Gastrocnemius medialis (tissue), 4 donors: Measurements from ENCODE around the gene SLC49A4. TPM values are rescaled to one million over a fixed set of nuclear protein-coding genes. Genes with fewer than 3 reads are reported as not detected.
A peak's percentile ranks its signal among the peaks of the same experiment; 100 is the strongest.

Source experiments
- ATAC-seq, 2 donors: fragments of 150-250 bp; one replicate each; pipeline ENCODE4 v1.9.1; 2016
- DNase-seq, 2 donors: peaks; one replicate each; pipeline ENCODE4 v3.0.0-alpha.2; 2019
- H3K27ac ChIP-seq, 4 donors: fragments of 200-600 bp; sonication (generic); 1 replicate in 1 of 4; 2 replicates in 3 of 4; pipeline ENCODE4 v1.5.1; 2016 to 2018; ENCODE audit warnings: mild to moderate bottlenecking in 2 of 4, moderate library complexity in 1 of 4
- H3K27me3 ChIP-seq, 3 donors: fragments of 200-600 bp; sonication (generic) in 2 of 3; 1 replicate in 1 of 3; 2 replicates in 2 of 3; pipeline versions ENCODE4 v1.5.1 to v1.6.0; 2016 to 2019; ENCODE audit warnings: mild to moderate bottlenecking in 1 of 3, moderate library complexity in 1 of 3
- H3K36me3 ChIP-seq, 2 donors: fragments of 200-600 bp; sonication (generic) in 1 of 2; one replicate each; pipeline ENCODE4 v1.5.1; 2017 to 2018
- H3K4me1 ChIP-seq, 2 donors: fragments of 200-600 bp; sonication (generic) in 1 of 2; one replicate each; pipeline ENCODE4 v1.5.1; 2016 to 2017; ENCODE audit warnings: mild to moderate bottlenecking in 2 of 2
- H3K4me3 ChIP-seq, 4 donors: fragments of 200-600 bp; sonication (generic) in 3 of 4; 1 replicate in 1 of 4; 2 replicates in 3 of 4; pipeline ENCODE4 v1.5.1; 2016 to 2019; ENCODE audit warnings: mild to moderate bottlenecking in 2 of 4
- H3K9me3 ChIP-seq, 3 donors: fragments of 200-600 bp; sonication (generic) in 2 of 3; 1 replicate in 1 of 3; 2 replicates in 2 of 3; pipeline ENCODE4 v1.5.1; 2016 to 2019
- CTCF ChIP-seq, 5 experiments: fragments of 450-650 bp in 3 of 5; fragments of 200-600 bp in 2 of 5; sonication (generic) in 2 of 5; IDR thresholded peaks in 4 of 5; conservative IDR thresholded peaks in 1 of 5; 1 replicate in 4 of 5; 2 replicates in 1 of 5; pipeline ENCODE4 v1.5.1; 2016 to 2019; ENCODE audit warnings: antibody characterized with exemption in 5 of 5, mild to moderate bottlenecking in 3 of 5, moderate library complexity in 3 of 5
- POLR2A ChIP-seq, 2 donors: fragments of 450-650 bp; IDR thresholded peaks; one replicate each; pipeline ENCODE4 v1.6.1; 2017; ENCODE audit warnings: antibody characterized with exemption in 2 of 2, mild to moderate bottlenecking in 2 of 2, moderate library complexity in 2 of 2
- in situ Hi-C, 4 donors: fragments of 200-750 bp; cut with MboI; loops; one replicate each; pipeline versions ENCODE4 v1.15.0 to v1.8.0; 2017; ENCODE audit warnings: low sequenced_read_pairs in 4 of 4
- intact Hi-C: fragments of 100-400 bp; cut with DNase I; formaldehyde crosslinking; loops from one replicate; pipeline ENCODE4 v1.15.1; 2023; ENCODE audit warnings: low total_unique reads
- total RNA-seq, 4 donors: library from RNA; depleted of rRNA; stranded (reverse); fragments of >200 nt; gene quantifications; one replicate each; pipeline versions ENCODE4 v1.1.0 to v1.2.3, GENCODE V29; 2016

SLC49A4 gene
- total RNA-seq, 4 donors from 2014 or later, result 29.0 to 81.7 (median 44.8) TPM

GRCh38 chr3:122893754-122894668 lies 99.1 kb downstream of the SLC49A4 start:
- TF ChIP-seq POLR2A (IDR thresholded peaks at IDR 0.05), result no peak
- no peak for TF ChIP-seq CTCF (IDR thresholded peaks at IDR 0.05 in 4 of 5, conservative IDR thresholded peaks at IDR 0.05 in 1 of 5)
- intact Hi-C loops (loop anchor here (5.0 to 10.0 kb wide), 3 partner anchors 69 to 512 kb away; partner anchors contain the start of genes FAM162A and MIX23), in situ Hi-C loops (no loop called here)
- H3K27me3 ChIP-seq, result no peaks in the 10 kb centered on the region
- H3K9me3 ChIP-seq, result no peaks in the 10 kb centered on the region
- peak overlapping the region; percentile 52 to 79 (median 64) for H3K27ac ChIP-seq
- H3K4me1 ChIP-seq, result peaks cover 42 to 43% of the 10 kb centered on the region in 2 donors
- DNase-seq, result peak; percentile 25 to 70
- peak; percentile 77 to 91 for ATAC-seq
- no peak overlapping the region for H3K4me3 ChIP-seq
- H3K36me3 ChIP-seq, result no peaks in the 10 kb centered on the region

GRCh38 chr3:122898298-122898697 lies 103.4 kb downstream of the SLC49A4 start:
- TF ChIP-seq POLR2A (IDR thresholded peaks at IDR 0.05), result no peak
- TF ChIP-seq CTCF (IDR thresholded peaks at IDR 0.05 in 4 of 5, conservative IDR thresholded peaks at IDR 0.05 in 1 of 5), result no peak
- intact Hi-C loops, result loop anchor here (5.0 to 10.0 kb wide), 2 partner anchors 41 to 73 kb away; no protein-coding TSS in a partner anchor
- Histone ChIP-seq H3K27me3 (no peaks in the 10 kb centered on the region), H3K27ac (no peak overlapping the region), H3K4me3 (no peak overlapping the region), H3K9me3 (no peaks in the 10 kb centered on the region), H3K36me3 (no peaks in the 10 kb centered on the region), H3K4me1 (peaks cover 11 to 12% of the 10 kb centered on the region in 2 donors)
- in situ Hi-C loops, result no loop called here
- ATAC-seq (no peak), DNase-seq (no peak)

- Histone ChIP-seq H3K9me3 (no peaks in the 10 kb centered on the region), H3K36me3 (no peaks in the 10 kb centered on the region)
Observed at GRCh38 chr3:122902326-122902725, 107.5 kb downstream of the SLC49A4 start.

GRCh38 chr3:122903171-122903570 lies 108.3 kb downstream of the SLC49A4 start:
- TF ChIP-seq POLR2A (IDR thresholded peaks at IDR 0.05), result no peak
- TF ChIP-seq CTCF (IDR thresholded peaks at IDR 0.05 in 4 of 5, conservative IDR thresholded peaks at IDR 0.05 in 1 of 5), result no peak
- no peak for DNase-seq
- in situ Hi-C loops (no loop called here), intact Hi-C loops (no loop called here)
- no peak for ATAC-seq
- H3K27me3 ChIP-seq, result no peaks in the 10 kb centered on the region
- no peak overlapping the region for H3K27ac ChIP-seq
- H3K4me3 ChIP-seq, result no peak overlapping the region
- H3K4me1 ChIP-seq, result no peaks in the 10 kb centered on the region
- no peaks in the 10 kb centered on the region for H3K36me3 ChIP-seq
- no peaks in the 10 kb centered on the region for H3K9me3 ChIP-seq

More at GRCh38 chr3:122902326-122902725, 107.5 kb downstream of the SLC49A4 start:
- Histone ChIP-seq H3K4me3 (no peak overlapping the region), H3K27ac (no peak overlapping the region), H3K4me1 (no peaks in the 10 kb centered on the region), H3K27me3 (no peaks in the 10 kb centered on the region)
- intact Hi-C loops, result no loop called here
- no peak for ATAC-seq
- no peak for TF ChIP-seq CTCF (IDR thresholded peaks at IDR 0.05 in 4 of 5, conservative IDR thresholded peaks at IDR 0.05 in 1 of 5)
- TF ChIP-seq POLR2A (IDR thresholded peaks at IDR 0.05), result no peak
- no peak for DNase-seq
- in situ Hi-C loops, result no loop called here
